ENCODE data around the gene TP53. TPM values are rescaled to one million over a fixed set of nuclear protein-coding genes. Genes with fewer than 3 reads are reported as not detected.
A peak's percentile ranks its signal among the peaks of the same experiment; 100 is the strongest.

TP53 gene
- total and polyA plus RNA-seq, 7 donors, result 7.4 to 36.7 (median 18.1) TPM

- Histone ChIP-seq H3K4me1 (peaks cover 7% of the 10 kb centered on the region), H3K27ac (no peak overlapping the region), H3K36me3 (ENCODE audit: insufficient read depth in 1 of 2, low read depth in 1 of 2) (peaks cover 7 to 29% of the 10 kb centered on the region in 2 donors), H3K9me3 (no peaks in the 10 kb centered on the region), H3K27me3 (ENCODE audit: insufficient read depth in 3 of 3, low read length in 2 of 3) (peaks cover 0 to 27% (median 13%) of the 10 kb centered on the region in 3 donors), H3K4me3 (no peak overlapping the region)
- intact Hi-C loops (cut with DNase I), result no loop called here
- ATAC-seq, result no peak
- 92 to 95% (median 93%) methylated on average over 7 of the region's 7 CpGs for WGBS, 3 donors
- no peak for TF ChIP-seq CTCF (IDR thresholded peaks at IDR 0.05)
- no peak for DNase-seq
Measured at GRCh38 chr17:7700510-7700909, 13.2 kb upstream of the TP53 start.

DNA sequence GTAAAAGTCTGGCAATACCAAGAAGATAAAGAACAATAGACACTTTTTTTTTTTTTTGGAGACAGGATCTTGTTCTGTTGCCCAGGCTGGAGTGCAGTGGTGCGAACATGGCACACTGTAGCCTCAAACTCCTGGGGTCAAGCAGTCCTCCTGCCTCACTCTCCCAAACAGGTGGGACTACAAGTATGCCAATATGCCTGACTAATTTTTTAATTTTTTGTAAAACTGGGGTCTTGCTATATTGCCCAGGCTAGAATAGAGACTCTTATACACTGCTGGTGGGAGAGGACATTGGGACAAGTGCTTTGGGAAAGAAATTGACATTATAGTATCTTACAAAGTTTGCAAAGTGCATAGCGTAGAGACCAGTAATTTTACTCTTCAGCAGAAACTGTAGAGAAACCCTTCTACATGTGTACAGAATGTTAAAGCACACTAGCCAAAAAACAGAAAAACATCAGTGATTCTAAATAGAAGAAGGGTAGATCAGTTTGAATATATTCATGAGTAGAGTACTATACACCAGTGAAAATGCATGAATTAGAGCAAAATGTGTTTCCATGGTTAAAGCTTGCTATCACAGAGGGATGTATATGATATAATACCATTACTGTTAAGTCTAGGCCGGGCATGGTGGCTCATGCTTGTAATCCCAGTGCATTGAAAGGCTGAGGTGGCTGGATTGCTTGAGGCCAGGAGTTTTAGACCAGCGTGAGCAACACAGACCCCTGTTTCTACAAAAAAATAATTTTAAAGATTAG is 10.7 kb upstream of the TP53 start:
- Histone ChIP-seq H3K27me3 (ENCODE audit: insufficient read depth in 3 of 3, low read length in 2 of 3) (peaks cover 0 to 8% (median under 1%) of the 10 kb centered on the region in 3 donors), H3K9me3 (no peaks in the 10 kb centered on the region), H3K4me3 (no peak overlapping the region), H3K36me3 (ENCODE audit: insufficient read depth in 1 of 2, low read depth in 1 of 2) (peaks cover 7 to 46% of the 10 kb centered on the region in 2 donors), H3K27ac (no peak overlapping the region), H3K4me1 (no peaks in the 10 kb centered on the region)
- no peak for DNase-seq
- TF ChIP-seq CTCF (IDR thresholded peaks at IDR 0.05), result no peak
- WGBS, 3 donors, result 95 to 99% (median 99%) methylated on average over 4 of the region's 4 CpGs
- ATAC-seq, result no peak
- intact Hi-C loops (cut with DNase I), result no loop called here

DNA sequence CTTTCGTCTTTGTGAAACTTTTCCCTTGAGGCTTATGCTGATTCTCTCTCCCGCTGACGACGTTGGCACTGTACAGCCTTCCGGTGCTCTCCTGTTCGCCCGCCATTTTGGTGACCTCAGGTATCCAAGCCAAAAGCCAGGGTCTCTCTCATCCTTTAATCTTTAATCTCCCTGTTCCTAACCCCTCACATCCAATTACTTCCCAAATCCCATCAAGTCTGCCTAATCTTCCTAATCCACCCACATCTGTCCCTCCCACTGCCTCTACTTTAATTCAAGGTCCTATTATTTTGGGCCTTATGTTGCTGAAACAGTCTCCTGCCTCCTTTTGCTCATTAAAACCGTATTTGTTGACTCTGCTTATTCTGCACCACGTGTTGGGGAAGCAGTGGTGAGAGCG is 8.3 kb upstream of the TP53 start:
- 94% methylated on average over 10 of the region's 10 CpGs for WGBS, 3 donors
- intact Hi-C loops (cut with DNase I), result no loop called here
- Histone ChIP-seq H3K9me3 (no peaks in the 10 kb centered on the region), H3K4me1 (no peaks in the 10 kb centered on the region), H3K27me3 (ENCODE audit: insufficient read depth in 3 of 3, low read length in 2 of 3) (no peaks in the 10 kb centered on the region), H3K4me3 (no peak overlapping the region), H3K27ac (no peak overlapping the region), H3K36me3 (ENCODE audit: insufficient read depth in 1 of 2, low read depth in 1 of 2) (peaks cover 0 to 32% of the 10 kb centered on the region in 2 donors)
- no peak for TF ChIP-seq CTCF (IDR thresholded peaks at IDR 0.05)
- DNase-seq (no peak), ATAC-seq (no peak)

DNA sequence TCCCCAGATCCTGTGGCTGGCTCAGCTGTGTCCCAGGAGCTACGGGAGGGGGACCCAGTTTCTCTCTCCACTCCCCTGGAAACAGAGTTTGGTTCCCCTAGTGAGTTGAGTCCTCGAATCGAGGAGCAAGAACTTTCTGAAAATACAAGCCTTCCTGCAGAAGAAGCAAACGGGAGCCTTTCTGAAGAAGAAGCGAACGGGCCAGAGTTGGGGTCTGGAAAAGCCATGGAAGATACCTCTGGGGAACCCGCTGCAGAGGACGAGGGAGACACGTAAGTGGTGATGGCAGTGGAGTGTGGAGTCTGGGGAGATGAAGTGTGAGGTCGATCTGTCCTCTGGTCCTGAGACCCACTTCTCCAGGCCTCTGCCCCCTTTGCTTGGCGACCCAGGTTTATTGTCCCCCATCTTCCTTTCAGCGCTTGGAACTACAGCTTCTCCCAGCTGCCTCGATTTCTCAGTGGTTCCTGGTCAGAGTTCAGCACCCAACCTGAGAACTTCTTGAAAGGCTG is 1.6 kb upstream of the TP53 start:
- no peak for TF ChIP-seq CTCF (IDR thresholded peaks at IDR 0.05)
- Histone ChIP-seq H3K36me3 (ENCODE audit: insufficient read depth in 1 of 2, low read depth in 1 of 2) (peaks cover 0 to 26% of the 10 kb centered on the region in 2 donors), H3K9me3 (no peaks in the 10 kb centered on the region), H3K4me1 (peaks cover 29% of the 10 kb centered on the region), H3K4me3 (peak overlapping the region; percentile 88), H3K27me3 (ENCODE audit: insufficient read depth in 3 of 3, low read length in 2 of 3) (no peaks in the 10 kb centered on the region), H3K27ac (peak overlapping the region; percentile 67)
- 9 to 16% (median 13%) methylated on average over 13 of the region's 13 CpGs for WGBS, 3 donors
- intact Hi-C loops (cut with DNase I), result loop anchor here in 1 of 2 donors (5.0 to 10.0 kb wide), 2 partner anchors 107 to 254 kb away; partner anchors contain the start of genes FGF11, MPDU1 and TMEM102
- ATAC-seq, result no peak
- no peak for DNase-seq

All from psoas muscle (tissue), 8 donors.